IPS-20b (cell line): ENCODE data around the gene TEDC2.

Experiments
- H3K27ac ChIP-seq: one replicate; pipeline ENCODE4 v1.5.1; 2013; ENCODE audit warnings: low read length
- H3K27me3 ChIP-seq: 2 replicates; pipeline ENCODE4 v1.6.1; 2013; ENCODE audit warnings: mild to moderate bottlenecking, low read length, inconsistent platforms; ENCODE audit not compliant: insufficient read depth
- H3K36me3 ChIP-seq: 2 replicates; pipeline ENCODE4 v1.6.1; 2013; ENCODE audit warnings: low read depth, mild to moderate bottlenecking, inconsistent platforms, low read length, moderate library complexity; ENCODE audit not compliant: insufficient read depth
- H3K4me1 ChIP-seq: 2 replicates; pipeline ENCODE4 v1.6.1; 2013; ENCODE audit warnings: mild to moderate bottlenecking, control low read depth, inconsistent platforms, low read length, moderate library complexity; ENCODE audit not compliant: insufficient read depth
- H3K4me3 ChIP-seq: 2 replicates; pipeline ENCODE4 v1.5.1; 2013; ENCODE audit warnings: mild to moderate bottlenecking, low read length, inconsistent platforms
- H3K9ac ChIP-seq: 2 replicates; pipeline ENCODE4 v1.6.1; 2013; ENCODE audit warnings: low read depth, mild to moderate bottlenecking, inconsistent platforms, low read length, moderate library complexity
- H3K9me3 ChIP-seq: 2 replicates; pipeline ENCODE4 v1.6.1; 2013; ENCODE audit warnings: mild to moderate bottlenecking, low read depth, low read length, inconsistent platforms; ENCODE audit not compliant: insufficient read depth

TEDC2 gene

DNA sequence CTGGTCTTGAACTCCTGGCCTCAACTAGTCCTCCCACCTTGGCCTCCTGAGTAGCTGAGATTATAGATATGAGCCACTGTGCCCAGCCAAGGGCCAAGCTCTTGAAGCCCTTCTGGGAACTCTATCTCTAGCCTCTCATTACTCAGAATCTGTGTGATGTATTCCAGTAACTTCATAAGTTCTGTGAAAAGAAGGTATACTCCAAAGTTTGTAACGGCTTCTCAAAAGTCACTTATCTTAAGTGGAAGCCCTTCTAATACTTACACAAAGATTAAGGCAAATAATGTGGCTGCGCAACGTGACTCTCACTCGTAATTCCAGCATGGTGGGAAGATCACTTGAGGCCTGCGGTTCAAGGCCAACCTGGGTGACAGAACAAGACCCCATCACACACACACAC is 34.7 kb downstream of the TEDC2 start:
- H3K27me3 ChIP-seq: no peaks in the 10 kb centered on the region
- no peaks in the 10 kb centered on the region for H3K4me1 ChIP-seq
- H3K4me3 ChIP-seq: no peak overlapping the region
- no peak overlapping the region for H3K27ac ChIP-seq
- H3K9me3 ChIP-seq: no peaks in the 10 kb centered on the region
- H3K9ac ChIP-seq: no peak overlapping the region
- 0 out of 2 replicates have a peak, but pooled peaks cover 6% of the 10 kb centered on the region for H3K36me3 ChIP-seq

DNA sequence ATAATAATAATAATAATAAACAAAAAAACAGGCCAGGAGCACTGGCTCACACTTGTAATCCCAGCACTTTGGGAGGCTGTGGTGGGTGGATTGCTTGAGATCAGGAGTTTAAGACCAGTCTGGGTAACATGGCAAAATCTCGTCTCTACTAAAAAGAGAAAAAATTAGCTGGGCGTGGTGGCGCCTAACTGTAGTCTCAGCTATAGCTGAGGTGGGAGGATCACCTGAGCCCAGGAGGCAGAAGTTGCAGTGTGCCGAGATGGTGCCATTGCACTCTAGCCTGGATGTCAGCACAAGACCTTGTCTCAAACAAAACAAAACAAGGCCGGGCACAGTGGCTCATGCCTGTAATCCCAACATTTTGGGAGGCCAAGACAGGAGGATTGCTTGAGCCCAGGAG is 35.1 kb downstream of the TEDC2 start:
- Histone ChIP-seq H3K36me3 (0 out of 2 replicates have a peak, but pooled peaks cover 6% of the 10 kb centered on the region), H3K9me3 (no peaks in the 10 kb centered on the region), H3K27ac (no peak overlapping the region), H3K4me3 (no peak overlapping the region), H3K9ac (no peak overlapping the region), H3K4me1 (no peaks in the 10 kb centered on the region), H3K27me3 (no peaks in the 10 kb centered on the region)

DNA sequence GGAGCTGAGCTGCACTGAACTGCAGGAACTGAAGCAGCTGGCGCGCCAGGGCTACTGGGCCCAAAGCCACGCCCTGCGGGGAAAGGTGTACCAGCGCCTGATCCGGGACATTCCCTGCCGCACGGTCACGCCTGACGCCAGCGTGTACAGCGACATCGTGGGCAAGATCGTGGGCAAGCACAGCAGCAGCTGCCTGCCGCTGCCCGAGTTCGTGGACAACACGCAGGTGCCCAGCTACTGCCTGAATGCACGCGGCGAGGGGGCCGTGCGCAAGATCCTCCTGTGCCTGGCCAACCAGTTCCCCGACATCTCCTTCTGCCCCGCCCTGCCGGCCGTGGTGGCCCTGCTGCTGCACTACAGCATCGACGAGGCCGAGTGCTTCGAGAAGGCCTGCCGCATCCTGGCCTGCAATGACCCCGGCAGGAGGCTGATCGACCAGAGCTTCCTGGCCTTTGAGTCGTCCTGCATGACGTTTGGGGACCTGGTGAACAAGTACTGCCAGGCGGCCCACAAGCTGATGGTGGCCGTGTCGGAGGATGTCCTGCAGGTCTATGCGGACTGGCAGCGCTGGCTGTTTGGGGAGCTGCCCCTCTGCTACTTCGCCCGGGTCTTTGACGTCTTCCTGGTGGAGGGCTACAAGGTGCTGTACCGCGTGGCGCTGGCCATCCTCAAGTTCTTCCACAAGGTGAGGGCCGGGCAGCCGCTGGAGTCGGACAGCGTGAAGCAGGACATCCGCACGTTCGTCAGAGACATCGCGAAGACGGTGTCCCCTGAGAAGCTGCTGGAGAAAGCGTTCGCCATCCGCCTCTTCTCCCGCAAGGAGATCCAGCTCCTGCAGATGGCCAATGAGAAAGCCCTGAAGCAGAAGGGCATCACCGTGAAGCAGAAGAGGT is 36.6 kb downstream of the TEDC2 start:
- Histone ChIP-seq H3K4me3 (no peak overlapping the region), H3K4me1 (no peaks in the 10 kb centered on the region), H3K27ac (no peak overlapping the region), H3K27me3 (no peaks in the 10 kb centered on the region), H3K9ac (no peak overlapping the region), H3K36me3 (0 out of 2 replicates have a peak, but pooled peaks cover 6% of the 10 kb centered on the region), H3K9me3 (no peaks in the 10 kb centered on the region)

GRCh38 chr16:2497116-2497630 is 37.3 kb downstream of the TEDC2 start:
- Histone ChIP-seq H3K9ac (no peak overlapping the region), H3K27ac (no peak overlapping the region), H3K9me3 (no peaks in the 10 kb centered on the region), H3K27me3 (no peaks in the 10 kb centered on the region), H3K36me3 (0 out of 2 replicates have a peak, but pooled peaks cover 6% of the 10 kb centered on the region), H3K4me1 (peaks cover 4% of the 10 kb centered on the region; the same call in 1 of the 2 replicates), H3K4me3 (no peak overlapping the region)

DNA sequence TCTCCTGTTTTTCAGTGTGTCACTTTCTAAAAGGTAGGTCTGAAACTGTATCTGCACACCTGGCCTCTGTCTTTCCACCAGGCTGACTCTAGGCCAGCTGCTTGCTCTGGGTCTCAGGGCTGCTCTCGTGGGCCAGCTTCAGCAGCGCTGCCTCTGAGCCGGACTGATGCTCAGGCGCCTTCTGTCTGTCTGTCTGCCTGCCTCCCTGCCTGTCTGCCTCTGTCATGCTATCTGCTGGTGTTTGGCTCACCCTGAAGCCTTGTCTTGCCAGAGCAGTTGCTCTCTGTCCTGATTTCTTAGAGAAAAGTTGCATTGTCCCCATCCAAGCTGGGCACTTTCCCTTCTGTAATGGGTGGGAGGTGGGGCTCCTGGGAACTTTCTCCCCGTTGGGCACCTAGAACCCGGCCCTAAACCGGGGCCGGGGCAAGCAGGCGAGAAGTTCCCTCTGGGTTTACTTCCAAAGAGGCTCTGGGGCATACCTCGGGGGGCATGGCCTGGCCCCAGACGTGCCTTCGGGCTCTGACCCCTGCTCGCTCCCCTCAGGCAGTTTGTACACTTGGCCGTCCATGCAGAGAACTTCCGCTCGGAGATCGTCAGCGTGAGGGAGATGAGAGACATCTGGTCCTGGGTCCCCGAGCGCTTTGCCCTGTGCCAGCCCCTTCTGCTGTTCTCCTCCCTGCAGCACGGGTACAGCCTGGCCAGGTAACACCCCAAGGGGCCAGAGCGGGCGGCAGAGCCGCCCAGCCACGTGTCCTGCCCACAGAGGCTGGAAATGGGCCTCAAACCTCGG is 38.0 kb downstream of the TEDC2 start:
- H3K27me3 ChIP-seq: no peaks in the 10 kb centered on the region
- H3K9me3 ChIP-seq: no peaks in the 10 kb centered on the region
- no peak overlapping the region for H3K9ac ChIP-seq
- H3K4me3 ChIP-seq: no peak overlapping the region
- no peak overlapping the region for H3K27ac ChIP-seq
- 0 out of 2 replicates have a peak, but pooled peaks cover 6% of the 10 kb centered on the region for H3K36me3 ChIP-seq
- peaks cover 4% of the 10 kb centered on the region; the same call in 1 of the 2 replicates for H3K4me1 ChIP-seq

DNA sequence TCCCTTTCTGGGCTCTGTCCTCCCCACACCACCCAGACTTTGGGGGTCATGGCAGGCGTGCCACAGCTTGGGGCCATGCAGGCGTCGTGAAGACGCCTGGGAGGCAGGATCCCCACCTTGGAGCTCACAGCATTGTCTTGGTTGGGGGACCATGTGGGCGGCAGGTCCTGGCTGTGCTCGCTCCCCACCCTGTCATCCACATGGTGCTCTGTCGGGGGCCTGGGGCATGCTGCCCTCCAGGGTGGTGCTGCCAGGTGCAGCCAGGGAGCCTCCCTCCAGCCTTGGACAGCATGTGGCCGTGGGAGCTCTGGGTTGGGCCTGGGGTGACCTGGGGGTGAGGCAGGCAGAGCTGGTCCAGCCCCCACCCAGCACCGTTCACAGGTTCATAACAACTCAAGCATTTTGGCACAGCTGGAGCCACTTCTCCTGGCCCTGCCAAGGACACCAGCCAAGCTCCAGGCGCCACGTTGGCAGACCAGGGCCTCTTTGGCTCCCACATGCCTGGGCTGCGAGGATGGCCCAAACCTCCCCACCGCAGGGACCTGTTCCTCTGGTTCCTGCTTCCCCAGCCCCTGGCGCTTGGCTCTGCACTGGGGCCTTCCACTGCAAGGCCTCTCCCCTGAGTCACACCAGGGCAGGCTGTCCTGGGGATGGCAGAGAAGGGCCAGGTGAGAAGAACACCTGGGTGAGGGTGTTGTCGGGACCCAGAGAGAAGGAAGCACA is 38.8 kb downstream of the TEDC2 start:
- H3K9me3 ChIP-seq: no peaks in the 10 kb centered on the region
- H3K4me1 ChIP-seq: peaks cover 4% of the 10 kb centered on the region; the same call in 1 of the 2 replicates
- no peaks in the 10 kb centered on the region for H3K27me3 ChIP-seq
- H3K27ac ChIP-seq: no peak overlapping the region
- H3K9ac ChIP-seq: no peak overlapping the region
- H3K36me3 ChIP-seq: 0 out of 2 replicates have a peak, but pooled peaks cover 6% of the 10 kb centered on the region
- no peak overlapping the region for H3K4me3 ChIP-seq

DNA sequence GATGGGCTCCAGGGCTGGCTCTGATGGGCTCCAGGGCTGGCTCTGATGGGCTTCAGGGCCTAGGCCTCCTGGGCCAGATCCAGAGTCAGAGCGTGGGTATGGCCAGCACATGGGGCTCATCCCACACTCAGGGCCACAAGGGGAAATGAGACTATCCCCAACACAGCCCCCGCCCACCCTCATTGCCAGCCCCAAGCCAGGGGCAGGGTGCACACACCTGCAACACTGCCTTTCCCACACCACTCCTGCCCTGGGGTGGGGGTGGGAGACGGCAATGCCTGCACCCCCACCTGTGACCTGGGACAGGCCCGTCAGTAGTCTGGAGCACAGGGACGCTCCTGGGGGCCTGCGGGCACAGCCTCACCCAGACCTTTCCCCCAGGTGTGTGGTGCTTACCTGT is 39.5 kb downstream of the TEDC2 start:
- H3K27ac ChIP-seq: no peak overlapping the region
- no peaks in the 10 kb centered on the region for H3K9me3 ChIP-seq
- H3K9ac ChIP-seq: no peak overlapping the region
- no peaks in the 10 kb centered on the region for H3K27me3 ChIP-seq
- H3K36me3 ChIP-seq: 0 out of 2 replicates have a peak, but pooled peaks cover 6% of the 10 kb centered on the region
- no peak overlapping the region for H3K4me3 ChIP-seq
- H3K4me1 ChIP-seq: peaks cover 4% of the 10 kb centered on the region; the same call in 1 of the 2 replicates

- Histone ChIP-seq H3K9ac (no peak overlapping the region), H3K4me3 (no peak overlapping the region), H3K9me3 (no peaks in the 10 kb centered on the region), H3K27me3 (no peaks in the 10 kb centered on the region), H3K4me1 (peaks cover 4% of the 10 kb centered on the region; the same call in 1 of the 2 replicates), H3K36me3 (0 out of 2 replicates have a peak, but pooled peaks cover 6% of the 10 kb centered on the region), H3K27ac (no peak overlapping the region)
Observed at GRCh38 chr16:2499890-2500429, 40.1 kb downstream of the TEDC2 start.

DNA sequence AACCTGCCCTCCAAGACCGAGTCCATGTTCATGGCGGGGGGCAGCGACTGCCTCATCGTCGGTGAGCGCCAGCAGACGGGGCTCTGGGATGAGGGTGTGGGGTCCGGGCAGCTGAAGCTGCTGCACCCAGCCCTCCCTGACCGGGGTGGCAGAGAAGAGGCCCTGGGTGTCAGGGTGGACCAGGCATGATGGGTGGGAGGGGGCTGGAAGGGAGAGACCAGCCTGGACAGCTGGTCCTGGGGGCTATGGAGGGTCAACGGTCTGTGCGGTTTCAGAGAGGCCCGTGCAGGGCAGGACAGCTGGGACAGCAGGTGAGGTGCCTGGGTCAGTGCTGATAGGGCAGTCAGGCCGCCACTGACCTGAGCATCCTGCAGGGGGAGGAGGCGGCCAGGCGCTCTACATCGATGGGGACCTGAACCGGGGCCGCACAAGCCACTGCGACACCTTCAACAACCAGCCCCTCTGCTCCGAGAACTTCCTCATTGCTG is 40.6 kb downstream of the TEDC2 start:
- Histone ChIP-seq H3K4me1 (peaks cover 4% of the 10 kb centered on the region; the same call in 1 of the 2 replicates), H3K27me3 (no peaks in the 10 kb centered on the region), H3K27ac (no peak overlapping the region), H3K9ac (no peak overlapping the region), H3K9me3 (no peaks in the 10 kb centered on the region), H3K4me3 (no peak overlapping the region), H3K36me3 (0 out of 2 replicates have a peak, but pooled peaks cover 6% of the 10 kb centered on the region)

DNA sequence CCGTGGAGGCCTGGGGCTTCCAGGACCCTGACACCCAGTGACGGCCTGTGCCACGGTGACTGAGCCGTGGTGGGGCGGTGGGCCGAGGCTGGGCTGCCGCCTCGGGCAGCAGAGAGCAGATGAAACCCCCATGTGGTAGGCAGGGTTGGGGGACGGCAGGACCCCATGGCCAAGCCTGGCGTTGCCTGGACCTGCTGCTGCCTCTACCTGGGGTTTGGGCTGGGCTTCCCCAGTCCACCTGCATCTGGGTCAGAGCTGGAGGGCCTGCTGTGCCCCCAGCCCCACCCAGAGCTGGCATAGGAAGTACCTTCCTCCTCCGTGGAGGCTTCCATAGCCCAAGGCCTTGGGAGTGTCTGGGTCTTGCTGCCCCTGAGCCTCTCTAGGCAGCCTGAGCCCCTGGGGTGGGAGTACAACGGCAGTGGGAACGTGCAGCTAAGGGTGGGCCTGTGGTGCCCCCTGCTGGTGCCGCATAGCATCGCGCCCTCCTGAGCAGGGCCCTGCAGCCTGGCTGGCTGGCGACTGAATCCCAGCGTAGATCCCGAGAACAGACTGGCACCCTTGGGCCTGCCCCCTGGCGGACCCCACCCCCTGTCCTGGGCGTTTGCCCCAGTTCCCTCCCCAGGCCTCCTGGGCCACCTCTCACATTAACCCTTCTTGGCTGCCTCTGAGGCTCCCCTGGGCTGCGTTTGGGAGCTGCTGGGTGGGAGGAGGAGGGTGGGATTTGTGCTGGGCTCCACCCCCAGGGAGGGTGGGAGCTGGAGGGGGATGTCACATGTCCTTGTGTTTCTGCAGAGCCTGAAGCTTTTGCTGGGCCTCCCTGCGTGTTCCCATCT is 41.2 kb downstream of the TEDC2 start:
- peak overlapping the region; percentile 49; the same call in 1 of the 2 replicates for H3K9ac ChIP-seq

More for the DNA sequence above, 41.2 kb downstream of the TEDC2 start:
- Histone ChIP-seq H3K36me3 (0 out of 2 replicates have a peak, but pooled peaks cover 6% of the 10 kb centered on the region), H3K4me1 (peaks cover 4% of the 10 kb centered on the region; the same call in 1 of the 2 replicates), H3K9me3 (no peaks in the 10 kb centered on the region), H3K27me3 (no peaks in the 10 kb centered on the region), H3K27ac (no peak overlapping the region), H3K4me3 (peak overlapping the region; percentile 68)
